ENCODE measurements around the gene ADAM11.

The ADAM11 gene

DNA sequence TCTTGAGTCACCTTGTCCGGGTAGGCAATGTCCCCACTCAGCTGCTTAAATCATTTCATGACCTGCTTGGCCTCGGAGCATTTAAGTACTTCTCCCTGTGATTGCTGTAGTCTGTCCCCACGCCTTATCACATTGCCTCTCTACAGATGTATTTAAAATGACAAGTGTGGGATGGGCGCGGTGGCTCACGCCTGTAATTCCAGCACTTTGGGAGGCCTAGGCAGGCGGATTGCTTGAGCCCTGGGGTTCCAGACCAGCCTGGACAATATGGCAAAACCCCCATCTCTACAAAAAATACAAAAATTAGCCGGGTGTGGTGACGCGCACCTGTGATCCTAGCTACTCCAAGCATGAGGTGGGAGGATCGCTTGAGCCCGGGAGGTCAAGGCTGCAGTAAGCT is 72.6 kb downstream of the ADAM11 start:
- DNase-seq (ENCODE audit: low read depth in 2 of 2): no peak

Measured in stimulated activated CD4-positive, alpha-beta T cell treated with anti-CD3 and anti-CD28 coated beads, Interleukin-12 subunit alpha, Interleukin-12 subunit beta, amount 100 ng/mL, for 24 hours (primary cell).